HG03354 (cell line): ENCODE results near the gene DCUN1D2.

Source experiments
- ATAC-seq: cut with Tn5 transposase; IDR thresholded peaks from one replicate; pipeline ENCODE4 v1.9.1; 2021; ENCODE audit warnings: mild to moderate bottlenecking; ENCODE audit not compliant: unreplicated experiment, poor library complexity, severe bottlenecking

The DCUN1D2 gene

GRCh38 chr13:113490496-113491417 lies at the start of gene DCUN1D2:
DCUN1D2 (minus strand) TSS chr13:113490711; CDS start chr13:113490669, 42 bp downstream.
- ATAC-seq: peak; percentile 85

- ATAC-seq: no peak
Observed at GRCh38 chr13:113539822-113540221, 49.3 kb upstream of the DCUN1D2 start.

GRCh38 chr13:113539176-113539575 lies 48.7 kb upstream of the DCUN1D2 start:
- no peak for ATAC-seq

GRCh38 chr13:113538689-113539058 lies 48.2 kb upstream of the DCUN1D2 start:
- ATAC-seq: no peak

GRCh38 chr13:113537909-113538688 lies 47.6 kb upstream of the DCUN1D2 start:
- no peak for ATAC-seq

GRCh38 chr13:113537205-113537604 lies 46.7 kb upstream of the DCUN1D2 start:
- no peak for ATAC-seq

- ATAC-seq: no peak
Observed at GRCh38 chr13:113536461-113537110, 46.1 kb upstream of the DCUN1D2 start.

- no peak for ATAC-seq
Observed at GRCh38 chr13:113535381-113535781, 44.9 kb upstream of the DCUN1D2 start.

GRCh38 chr13:113534236-113534860 lies 43.8 kb upstream of the DCUN1D2 start:
- ATAC-seq: no peak

GRCh38 chr13:113533161-113533840 lies 42.8 kb upstream of the DCUN1D2 start:
- no peak for ATAC-seq

GRCh38 chr13:113532156-113532806 lies 41.8 kb upstream of the DCUN1D2 start:
- ATAC-seq: no peak

- ATAC-seq: no peak
Observed at GRCh38 chr13:113531041-113531873, 40.7 kb upstream of the DCUN1D2 start.

GRCh38 chr13:113528813-113529180 lies 38.3 kb upstream of the DCUN1D2 start:
- no peak for ATAC-seq

- ATAC-seq: no peak
Observed at GRCh38 chr13:113528101-113528812, 37.7 kb upstream of the DCUN1D2 start.

GRCh38 chr13:113527272-113527958 lies 36.9 kb upstream of the DCUN1D2 start:
- no peak for ATAC-seq

- ATAC-seq: no peak
Observed at GRCh38 chr13:113526466-113527220, 36.1 kb upstream of the DCUN1D2 start.
